WTC11 (cell line): Measurements from ENCODE around the gene CXCR5. TPM values are rescaled to one million over a fixed set of nuclear protein-coding genes. Genes with fewer than 3 reads are reported as not detected.

ENCODE experiments used
- ATAC-seq: fragments of 200-7000 bp; cut with Tn5 transposase; 2 replicates; pipeline ENCODE4 v1.10.0; 2021; ENCODE audit warnings: mild to moderate bottlenecking, moderate library complexity
- CTCF ChIA-PET: fragments of 300-600 bp; sonication (Branson Sonifier 250); formaldehyde crosslinking; loops from one replicate; lab custom pipeline; 2021; ENCODE audit warnings: antibody characterized with exemption; lab: Charles Lee
- POLR2A ChIA-PET: fragments of 350-600 bp; sonication (Branson Sonifier 250); formaldehyde crosslinking; loops from one replicate; lab custom pipeline; 2021; ENCODE audit warnings: antibody characterized with exemption; lab: Charles Lee
- DNase-seq: peaks from one replicate; pipeline ENCODE4 v3.0.0; 2021; ENCODE audit warnings: low spot score
- H3K27ac Mint-ChIP-seq: 2 replicates; pipeline ENCODE4 v1.8.0; 2021; ENCODE audit warnings: mixed read lengths
- H3K27me3 Mint-ChIP-seq: 2 replicates; pipeline ENCODE4 v1.8.0; 2021; ENCODE audit warnings: low read depth, mild to moderate bottlenecking, moderate library complexity, mixed read lengths
- H3K36me3 Mint-ChIP-seq: 2 replicates; pipeline ENCODE4 v1.8.0; 2021; ENCODE audit warnings: mixed read lengths
- H3K4me1 Mint-ChIP-seq: 2 replicates; pipeline ENCODE4 v1.8.0; 2022; ENCODE audit warnings: mixed read lengths
- H3K4me3 Mint-ChIP-seq: 2 replicates; pipeline ENCODE4 v1.8.0; 2021; ENCODE audit warnings: mild to moderate bottlenecking, moderate library complexity, mixed read lengths
- H3K9me3 Mint-ChIP-seq: 2 replicates; pipeline ENCODE4 v1.8.0; 2021; ENCODE audit warnings: mixed read lengths
- CBFB ChIP-seq: sonication (generic); formaldehyde crosslinking; IDR thresholded peaks from 2 replicates; pipeline ENCODE4 v1.8.1; 2022; ENCODE audit warnings: mild to moderate bottlenecking, low read depth, missing genetic modification reagents
- FOXP4 ChIP-seq: sonication (generic); formaldehyde crosslinking; IDR thresholded peaks from 2 replicates; pipeline ENCODE4 v1.8.0; 2022; ENCODE audit warnings: mild to moderate bottlenecking, missing genetic modification reagents
- GRHL2 ChIP-seq: fragments of 250-450 bp; sonication (Bioruptor Pico); IDR thresholded peaks from 2 replicates; pipeline ENCODE4 v1.8.0; 2022; ENCODE audit warnings: mild to moderate bottlenecking, moderate library complexity; ENCODE audit not compliant: insufficient replicate concordance, severe bottlenecking
- JUN ChIP-seq: sonication (generic); formaldehyde crosslinking; IDR thresholded peaks from 2 replicates; pipeline ENCODE4 v1.8.0; 2023; ENCODE audit warnings: mild to moderate bottlenecking, missing genetic modification reagents
- NR3C1 ChIP-seq: sonication (generic); formaldehyde crosslinking; conservative IDR thresholded peaks from 2 replicates; pipeline ENCODE4 v1.8.1; 2023; ENCODE audit warnings: low read depth, mild to moderate bottlenecking, missing genetic modification reagents
- SMAD3 ChIP-seq: sonication (generic); formaldehyde crosslinking; IDR thresholded peaks from 2 replicates; pipeline ENCODE4 v1.8.0; 2022; ENCODE audit warnings: missing genetic modification reagents, mild to moderate bottlenecking, borderline replicate concordance
- TP53 ChIP-seq: sonication (generic); formaldehyde crosslinking; IDR thresholded peaks from 2 replicates; pipeline ENCODE4 v1.8.1; 2023; ENCODE audit warnings: mild to moderate bottlenecking, missing genetic modification reagents
- ZBTB21 ChIP-seq: sonication (generic); formaldehyde crosslinking; IDR thresholded peaks from 2 replicates; pipeline ENCODE4 v1.8.1; 2023; ENCODE audit warnings: mild to moderate bottlenecking, missing genetic modification reagents, borderline replicate concordance
- ZBTB43 ChIP-seq: sonication (generic); formaldehyde crosslinking; IDR thresholded peaks from 2 replicates; pipeline ENCODE4 v1.8.1; 2023; ENCODE audit warnings: mild to moderate bottlenecking, missing genetic modification reagents
- ZNF219 ChIP-seq: sonication (generic); formaldehyde crosslinking; IDR thresholded peaks from 2 replicates; pipeline ENCODE4 v1.8.0; 2023; ENCODE audit warnings: missing genetic modification reagents, mild to moderate bottlenecking, borderline replicate concordance
- ZNF416 ChIP-seq: fragments of 250-450 bp; sonication (Bioruptor Pico); IDR thresholded peaks from 2 replicates; pipeline ENCODE4 v1.9.0; 2021; ENCODE audit warnings: mild to moderate bottlenecking, inconsistent platforms
- ZNF512 ChIP-seq: sonication (generic); formaldehyde crosslinking; IDR thresholded peaks from 2 replicates; pipeline ENCODE4 v1.8.1; 2022; ENCODE audit warnings: missing genetic modification reagents, borderline replicate concordance
- ZNF532 ChIP-seq: fragments of 250-450 bp; sonication (Bioruptor Pico); IDR thresholded peaks from 2 replicates; pipeline ENCODE4 v1.9.0; 2021; ENCODE audit warnings: mild to moderate bottlenecking, borderline replicate concordance
- total RNA-seq: library from RNA; stranded (reverse); gene quantifications from 3 replicates; pipeline ENCODE4 v1.2.3, GENCODE V29; 2021

CXCR5 gene
- total RNA-seq, 1 experiment from 2014 or later: 0.07 TPM

GRCh38 chr11:118901494-118902335 is 18.0 kb downstream of the CXCR5 start:
- ATAC-seq: no peak
- H3K27me3 Mint-ChIP-seq: no peaks in the 10 kb centered on the region
- peaks cover 18% of the 10 kb centered on the region for H3K4me1 Mint-ChIP-seq
- TF ChIP-seq JUN (0 out of 2 replicates have a peak, but pooled peaks have one; percentile 13), ZNF219 (CRISPR knock-in tag) (no peak)
- CTCF ChIA-PET: interaction anchor here (2.2 kb wide), 1 partner anchor 28 kb away, joined by 7 read pairs; no protein-coding TSS in a partner anchor
- DNase-seq: no peak
- POLR2A ChIA-PET: interaction anchor here (0.6 kb wide), 1 partner anchor 54 kb away, joined by 3 read pairs; no protein-coding TSS in a partner anchor
- no peaks in the 10 kb centered on the region for H3K9me3 Mint-ChIP-seq
- H3K27ac Mint-ChIP-seq: no peak overlapping the region
- peaks cover 37% of the 10 kb centered on the region for H3K36me3 Mint-ChIP-seq
- H3K4me3 Mint-ChIP-seq: no peak overlapping the region

GRCh38 chr11:118902336-118903203 is 18.9 kb downstream of the CXCR5 start:
- CTCF ChIA-PET: interaction anchor here (2.2 kb wide), 1 partner anchor 28 kb away, joined by 7 read pairs; no protein-coding TSS in a partner anchor
- H3K36me3 Mint-ChIP-seq: peaks cover 40% of the 10 kb centered on the region
- no peak for DNase-seq

More at GRCh38 chr11:118902336-118903203, 18.9 kb downstream of the CXCR5 start:
- no peak for ATAC-seq
- H3K9me3 Mint-ChIP-seq: no peaks in the 10 kb centered on the region
- peaks cover 16% of the 10 kb centered on the region for H3K4me1 Mint-ChIP-seq
- H3K27ac Mint-ChIP-seq: no peak overlapping the region
- POLR2A ChIA-PET: interaction anchor here (1.4 kb wide), 1 partner anchor 9 kb away, joined by 4 read pairs; no protein-coding TSS in a partner anchor
- no peaks in the 10 kb centered on the region for H3K27me3 Mint-ChIP-seq
- TF ChIP-seq FOXP4 (CRISPR knock-in tag) (no peak), TP53 (CRISPR knock-in tag) (no peak), NR3C1 (CRISPR knock-in tag) (no peak), ZNF416 (CRISPR knock-in tag) (no peak), ZNF532 (CRISPR knock-in tag) (no peak), ZBTB21 (CRISPR knock-in tag) (no peak), ZNF512 (CRISPR knock-in tag) (no peak), CBFB (CRISPR knock-in tag) (no peak), ZBTB43 (no peak), SMAD3 (CRISPR knock-in tag) (no peak), GRHL2 (CRISPR knock-in tag) (no peak)
- no peak overlapping the region for H3K4me3 Mint-ChIP-seq
